Measurements from ENCODE around the gene CPED1.
"Not testable (repeated sequence)": the region's sequence is repeated elsewhere in the genome, so short reads cannot be mapped to it uniquely, and the experiment has no call there.

Gene CPED1

DNA sequence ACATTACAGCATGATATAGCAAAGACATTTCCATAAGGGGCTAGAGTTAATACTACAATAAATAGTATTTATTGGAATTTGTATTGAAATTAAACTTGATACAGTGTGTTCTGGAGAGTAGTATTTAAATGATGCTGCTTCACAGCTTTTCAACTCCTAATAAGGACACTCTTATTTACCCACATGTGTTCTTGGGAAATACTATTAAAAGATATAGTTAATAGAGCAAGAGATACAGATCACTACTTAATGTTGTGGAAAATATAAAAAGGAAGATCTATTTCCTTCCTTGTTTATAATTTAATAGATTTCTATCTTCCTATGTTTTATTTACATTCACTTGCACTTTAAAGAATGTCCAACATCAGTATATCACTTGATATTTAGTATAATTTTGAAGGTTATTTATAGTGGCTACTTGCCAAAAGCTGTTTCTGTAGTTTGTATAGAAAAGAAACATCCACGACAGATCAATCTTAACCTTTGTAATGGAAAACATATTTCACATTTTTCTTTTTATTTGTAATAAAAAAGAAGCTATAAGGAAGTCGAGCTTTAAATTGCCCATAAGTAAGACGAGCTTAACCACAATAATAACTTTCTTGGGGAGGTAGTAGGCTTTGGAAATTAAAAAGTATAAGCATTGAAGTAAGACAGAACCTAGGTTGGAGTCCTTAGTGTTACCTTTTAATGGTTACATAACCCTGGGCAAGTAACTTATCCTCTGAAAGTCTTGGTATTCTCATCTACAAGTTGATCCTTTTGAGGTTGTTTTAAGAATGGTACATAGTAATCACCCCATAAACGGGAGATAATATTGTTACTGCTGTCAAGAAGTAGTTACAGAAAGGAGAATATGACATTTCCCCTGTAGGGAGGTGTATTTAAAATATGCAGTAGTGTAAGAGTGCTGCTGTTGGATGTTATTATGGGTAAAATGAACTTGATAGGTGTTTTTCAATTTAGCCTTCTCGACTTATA, 32.8 kb downstream of the CPED1 start:
- no peak for DNase-seq

DNA sequence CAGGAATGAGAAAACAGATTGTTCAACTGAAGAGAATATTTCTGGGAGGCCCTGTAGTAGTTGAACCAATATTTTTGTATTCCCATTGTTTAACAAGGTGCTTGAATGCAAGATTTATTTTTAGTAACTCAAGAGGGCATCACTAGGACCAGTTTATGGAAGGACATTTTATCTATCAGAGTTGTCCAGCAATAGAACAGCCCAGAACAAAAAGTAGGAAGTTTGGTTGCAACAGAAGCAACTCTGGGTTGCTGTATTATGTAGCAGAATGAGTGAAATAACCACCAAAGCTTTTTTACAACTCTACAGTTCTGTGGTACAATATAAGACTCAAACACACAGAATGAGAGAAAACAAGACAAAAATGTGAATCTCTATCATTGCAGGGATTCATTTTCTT, 34.7 kb downstream of the CPED1 start:
- no peak for DNase-seq

DNA sequence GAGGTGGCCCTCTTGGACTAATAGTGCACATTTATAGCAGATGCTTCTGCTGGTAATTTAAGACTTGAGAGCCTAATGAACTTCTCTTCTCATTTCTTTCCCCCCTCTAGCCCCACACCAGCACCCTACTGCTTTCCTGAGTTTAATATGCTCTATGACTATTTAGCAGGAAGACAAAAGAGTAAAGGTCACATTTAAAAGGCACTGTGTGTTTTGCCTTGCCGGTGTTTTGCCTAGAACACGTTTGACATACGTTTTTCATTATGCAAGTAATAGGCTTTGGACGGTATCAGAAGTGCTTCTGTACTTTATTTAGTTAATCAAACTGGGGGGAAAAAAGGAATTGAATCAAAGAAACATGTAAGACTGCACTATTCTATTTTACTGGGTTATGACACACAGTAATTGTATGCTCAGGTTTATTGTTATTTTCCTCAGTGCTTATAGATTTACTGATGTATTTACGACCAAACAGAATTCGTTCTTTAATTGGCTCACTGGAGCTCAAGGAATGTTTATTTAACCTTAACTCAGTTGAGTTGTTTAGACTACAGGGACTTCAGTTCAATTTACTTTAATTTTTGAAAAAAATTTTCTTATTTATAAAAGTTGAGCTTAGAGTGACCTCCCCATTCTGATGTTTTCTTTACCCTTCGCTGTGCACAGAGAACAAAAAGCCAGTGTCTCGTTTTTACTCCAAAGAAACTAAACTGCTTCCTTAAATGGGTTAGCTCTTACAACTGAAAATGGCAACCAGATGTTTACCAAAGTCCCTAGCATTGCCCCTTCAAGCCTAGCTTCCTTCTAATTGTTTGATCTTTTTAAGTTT, 35.4 kb downstream of the CPED1 start:
- DNase-seq, result no peak

DNA sequence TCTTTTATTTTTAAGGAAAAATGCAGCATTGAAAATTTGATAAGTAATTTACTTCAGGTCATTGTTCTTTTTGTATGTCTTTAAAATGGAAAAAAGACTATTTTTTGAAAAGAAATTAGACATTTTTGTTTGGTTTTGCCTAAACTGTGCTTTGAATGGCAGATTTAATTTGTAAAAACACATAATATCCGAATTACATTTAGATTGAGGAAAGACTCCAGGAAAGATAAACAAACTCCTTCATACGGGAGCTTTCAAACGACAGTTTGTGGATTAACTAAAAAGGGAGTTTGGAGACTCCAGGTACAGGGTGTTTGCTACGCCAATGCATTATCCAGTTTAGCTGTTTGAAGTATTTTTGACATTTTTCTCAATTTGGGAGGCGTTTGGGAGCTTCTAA, 36.1 kb downstream of the CPED1 start:
- no peak for DNase-seq

DNA sequence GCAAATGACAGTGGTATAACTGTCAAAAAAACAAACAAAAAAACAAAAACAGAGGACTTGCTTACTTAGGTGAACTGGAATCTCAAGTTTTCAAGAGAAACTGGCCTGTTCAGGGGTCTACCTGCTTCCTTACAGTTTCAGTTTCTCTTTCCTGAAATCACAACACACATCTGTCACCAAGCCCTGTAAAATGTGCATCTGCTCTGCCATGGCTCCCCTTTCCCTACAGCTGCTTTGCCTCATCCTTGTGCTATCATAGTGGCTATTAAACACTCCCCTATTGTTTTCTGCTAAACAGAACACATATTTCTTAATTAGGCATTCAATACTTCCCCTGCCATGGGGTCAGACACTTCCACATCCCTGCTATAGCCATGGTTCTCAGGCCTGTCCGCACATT, 37.6 kb downstream of the CPED1 start:
- no peak for DNase-seq

DNA sequence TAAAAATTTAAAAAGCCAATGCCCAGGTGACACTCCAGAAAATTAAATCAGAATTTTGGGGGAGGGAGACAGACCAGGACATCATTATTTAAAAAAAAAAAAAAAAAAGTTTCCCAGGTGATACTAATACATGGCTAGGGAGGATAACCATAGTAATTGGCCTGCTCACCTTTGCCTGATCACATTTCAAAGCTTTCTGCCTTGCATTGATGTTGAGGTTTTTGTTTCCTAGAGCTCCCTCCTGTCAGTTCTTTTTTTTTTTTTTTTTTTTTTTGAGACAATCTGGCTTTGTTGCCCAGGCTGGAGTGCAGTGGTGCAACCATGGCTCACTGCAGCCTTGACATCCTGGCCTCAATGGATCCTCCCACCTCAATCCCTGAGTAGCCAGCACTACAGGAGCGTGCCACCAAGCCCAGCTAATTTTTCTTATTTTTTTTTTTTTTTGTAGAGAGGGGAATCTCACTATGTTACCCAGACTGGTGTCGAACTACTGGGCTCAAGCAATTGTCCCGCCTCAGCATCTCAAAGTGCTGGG, 38.1 kb downstream of the CPED1 start:
- no peak for DNase-seq

DNA sequence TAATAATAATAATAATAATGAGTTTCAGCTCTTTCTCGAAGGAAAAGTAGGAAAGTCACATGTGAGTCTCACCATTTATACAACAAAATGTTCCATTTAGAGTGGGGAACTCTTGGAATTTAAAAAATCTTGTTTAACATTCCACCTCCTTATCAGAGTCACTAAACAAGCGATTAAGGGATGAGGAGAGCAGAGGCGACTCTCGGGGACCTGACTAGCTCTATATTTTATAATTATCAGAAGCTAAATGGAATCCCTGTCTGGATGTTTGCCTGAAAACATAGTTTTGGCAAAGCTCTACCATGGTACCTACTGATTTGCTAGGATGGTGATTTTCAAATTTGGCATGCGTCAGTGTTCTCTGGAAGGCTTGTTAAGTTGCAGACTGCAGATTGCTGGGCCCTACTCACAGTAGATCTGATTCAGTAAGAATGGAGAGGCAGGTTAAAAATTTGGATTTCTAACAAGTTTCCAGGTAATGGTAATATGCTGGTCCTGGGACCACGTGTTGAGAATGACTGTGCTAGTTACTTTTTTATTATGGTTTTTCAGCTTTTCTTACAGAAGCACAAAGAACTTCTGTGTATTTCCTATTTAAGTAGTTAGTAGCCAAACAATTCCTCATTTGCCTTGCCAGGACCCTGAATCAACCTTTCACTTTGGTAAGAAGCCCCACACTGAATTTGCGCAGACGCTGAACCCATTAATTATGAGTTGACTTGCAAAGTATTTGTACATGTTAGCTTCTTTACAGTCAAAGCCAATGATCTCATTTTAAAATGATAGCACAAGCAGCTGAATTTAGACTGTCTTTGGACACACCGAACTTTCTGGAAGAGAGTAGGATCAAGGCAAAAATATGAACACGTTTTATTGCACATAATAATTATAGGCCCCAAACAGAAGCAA, 39.5 kb downstream of the CPED1 start:
- no peak for DNase-seq

DNA sequence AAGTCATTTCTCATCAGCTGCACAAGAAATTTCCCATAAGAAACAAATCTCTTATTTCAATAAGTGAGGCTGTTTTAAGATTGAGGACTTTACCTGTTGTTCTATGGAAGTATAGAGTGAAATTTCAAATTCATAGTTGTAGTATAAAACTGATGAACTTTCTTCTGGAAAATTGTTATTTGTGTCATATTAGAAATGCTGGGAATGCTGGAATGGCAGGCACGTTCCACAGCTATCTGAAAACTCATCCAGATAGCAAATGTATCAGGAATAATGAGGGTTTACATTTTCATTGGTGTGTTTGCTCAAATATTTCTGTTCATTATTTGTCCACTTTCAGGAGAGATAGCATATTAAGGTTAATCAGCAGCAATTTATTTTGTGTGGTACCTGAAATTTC, 40.8 kb downstream of the CPED1 start:
- DNase-seq, result no peak

DNA sequence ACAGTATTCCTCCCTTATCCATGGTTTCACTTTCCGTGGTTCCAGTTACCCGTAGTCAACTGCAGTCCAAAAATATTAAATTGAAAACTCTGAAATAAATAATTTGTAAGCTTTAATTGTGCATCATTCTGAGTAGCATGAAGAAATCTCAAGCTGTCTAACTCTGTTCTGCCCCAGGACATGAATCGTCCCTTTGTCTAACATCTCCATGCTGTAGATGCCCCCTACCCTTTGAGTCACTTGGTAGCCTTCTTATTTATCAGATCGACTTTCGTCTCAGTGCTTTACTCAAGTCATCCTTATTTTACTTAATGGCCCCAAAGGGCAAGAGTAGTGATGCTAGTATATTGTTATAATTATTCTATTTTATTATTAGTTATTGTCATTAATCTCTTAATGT, 41.8 kb downstream of the CPED1 start:
- no peak for DNase-seq

DNA sequence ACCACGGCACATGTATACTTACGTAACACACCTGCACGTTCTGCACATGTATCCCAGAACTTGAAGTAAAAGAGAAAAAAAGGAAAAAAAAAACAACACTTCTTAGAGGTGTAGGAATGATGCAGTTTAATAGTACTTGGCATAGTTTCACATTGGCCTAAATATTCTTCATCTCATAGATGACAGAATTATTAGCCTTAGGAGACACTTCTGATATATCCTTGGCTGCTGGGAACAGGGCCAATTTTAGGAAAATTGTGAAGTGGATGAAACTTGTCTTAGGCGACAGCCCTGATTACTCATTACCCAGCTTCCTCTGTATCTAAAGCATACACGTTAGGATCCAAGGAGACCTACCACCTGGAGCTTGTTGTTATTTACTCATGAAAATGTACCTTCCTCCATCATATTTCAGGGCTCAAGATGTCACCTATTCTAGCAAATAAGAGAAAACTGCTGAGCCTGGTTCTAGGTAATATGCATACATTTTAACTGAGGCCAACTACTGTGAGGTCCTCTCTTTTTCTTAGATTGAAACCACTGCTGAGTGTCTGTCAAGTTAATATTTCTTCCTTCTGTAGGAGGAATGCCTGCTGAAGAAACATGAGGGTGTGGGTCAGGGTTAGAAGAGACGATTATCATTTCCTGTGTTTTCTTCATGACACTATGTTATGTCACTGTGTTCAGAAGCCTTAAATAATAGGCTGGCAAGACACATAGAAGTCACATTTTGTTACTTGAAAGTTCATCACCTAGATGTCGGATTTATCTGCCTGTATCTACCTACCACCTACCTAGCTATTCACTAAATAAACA, 44.3 kb downstream of the CPED1 start:
- peak; percentile 2 for DNase-seq

DNA sequence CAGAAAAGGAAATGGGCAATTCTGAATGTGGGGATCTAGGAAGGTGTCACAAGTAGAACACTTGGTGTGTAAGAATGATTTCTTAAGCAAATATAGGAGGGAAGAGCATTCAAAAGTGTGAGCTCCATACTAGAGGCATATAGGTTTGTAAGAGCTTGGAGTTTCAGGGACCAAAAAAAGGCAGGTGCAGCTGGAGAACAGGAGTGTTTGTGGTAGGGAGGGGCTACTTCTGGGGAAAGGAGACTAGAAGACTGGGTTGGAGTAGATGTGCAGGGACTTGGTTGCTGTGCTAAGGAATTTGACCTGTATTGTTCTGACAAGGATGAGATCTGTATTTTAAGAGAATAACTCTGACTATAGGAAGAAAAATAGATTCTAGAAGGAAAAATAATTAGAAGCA, 46.4 kb downstream of the CPED1 start:
- DNase-seq, result no peak

DNA sequence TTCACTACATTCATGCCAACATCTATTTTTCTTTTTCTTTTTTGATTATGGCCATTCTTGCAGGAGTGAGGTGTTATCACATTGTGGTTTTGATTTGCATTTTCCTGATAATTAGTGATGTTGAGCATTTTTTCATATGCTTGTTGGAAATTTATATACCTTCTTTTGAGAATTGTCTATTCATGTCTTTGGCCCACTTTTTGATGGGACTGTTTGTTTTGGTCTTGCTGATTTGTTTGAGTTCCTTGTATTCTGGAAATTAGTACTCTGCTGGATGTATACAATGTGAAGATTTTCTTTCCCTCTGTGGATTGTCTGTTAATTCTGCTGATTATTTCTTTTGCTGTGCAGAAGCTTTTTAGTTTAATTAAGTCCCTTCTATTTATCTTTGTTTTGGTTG, 48.3 kb downstream of the CPED1 start:
- DNase-seq, result not testable (repeated sequence)

DNA sequence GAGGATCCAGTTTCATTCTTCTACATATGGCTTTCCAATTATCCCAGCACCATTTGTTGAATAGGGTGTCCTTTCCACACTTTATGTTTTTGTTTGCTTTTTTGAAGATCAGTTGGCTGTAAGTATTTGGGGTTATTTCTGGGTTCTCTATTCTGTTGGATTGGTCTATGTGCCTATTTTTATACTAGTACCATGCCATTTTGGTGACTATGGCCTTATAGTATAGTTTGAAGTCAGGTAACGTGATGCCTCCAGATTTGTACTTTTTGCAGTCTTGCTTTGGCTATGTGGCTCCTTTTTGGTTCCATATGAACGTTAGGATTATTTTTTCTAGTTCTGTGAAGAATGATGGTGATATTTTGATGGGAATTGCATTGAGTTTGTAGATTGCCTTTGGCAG, 48.8 kb downstream of the CPED1 start:
- not testable (repeated sequence) for DNase-seq

DNA sequence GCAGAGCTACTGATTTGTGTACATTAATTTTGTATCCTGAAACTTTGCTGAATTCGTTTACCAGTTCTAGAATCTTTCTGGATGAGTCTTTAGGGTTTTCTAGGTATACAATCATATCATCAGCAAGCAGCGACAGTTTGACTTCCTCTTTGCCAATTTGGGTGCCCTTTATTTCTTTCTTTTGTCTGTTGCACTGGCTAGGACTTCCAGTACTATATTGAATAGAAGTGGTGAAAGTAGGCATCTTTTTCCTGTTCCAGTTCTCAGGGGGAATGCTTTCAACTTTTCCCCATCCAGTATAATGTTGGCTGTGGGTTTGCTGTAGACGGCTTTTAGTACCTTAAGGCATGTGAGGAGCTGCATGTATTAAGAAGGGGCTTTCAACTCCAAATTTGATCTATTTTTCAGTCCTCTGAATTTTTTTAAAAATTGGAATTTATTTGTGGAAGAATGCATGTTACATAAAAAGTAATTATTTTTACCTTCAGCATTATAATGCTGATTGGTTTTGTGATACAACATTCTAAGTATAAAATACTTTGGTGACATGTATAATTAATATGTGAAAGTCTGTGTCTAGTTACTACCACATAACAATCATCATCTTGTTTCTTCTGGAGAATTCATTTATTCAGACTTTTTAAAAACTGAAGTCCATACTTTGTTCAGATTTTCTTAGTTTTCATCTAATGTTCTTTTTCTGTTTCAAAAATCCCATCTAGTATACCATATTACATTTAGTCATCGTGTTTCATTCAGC, 49.6 kb downstream of the CPED1 start:
- no peak for DNase-seq

DNA sequence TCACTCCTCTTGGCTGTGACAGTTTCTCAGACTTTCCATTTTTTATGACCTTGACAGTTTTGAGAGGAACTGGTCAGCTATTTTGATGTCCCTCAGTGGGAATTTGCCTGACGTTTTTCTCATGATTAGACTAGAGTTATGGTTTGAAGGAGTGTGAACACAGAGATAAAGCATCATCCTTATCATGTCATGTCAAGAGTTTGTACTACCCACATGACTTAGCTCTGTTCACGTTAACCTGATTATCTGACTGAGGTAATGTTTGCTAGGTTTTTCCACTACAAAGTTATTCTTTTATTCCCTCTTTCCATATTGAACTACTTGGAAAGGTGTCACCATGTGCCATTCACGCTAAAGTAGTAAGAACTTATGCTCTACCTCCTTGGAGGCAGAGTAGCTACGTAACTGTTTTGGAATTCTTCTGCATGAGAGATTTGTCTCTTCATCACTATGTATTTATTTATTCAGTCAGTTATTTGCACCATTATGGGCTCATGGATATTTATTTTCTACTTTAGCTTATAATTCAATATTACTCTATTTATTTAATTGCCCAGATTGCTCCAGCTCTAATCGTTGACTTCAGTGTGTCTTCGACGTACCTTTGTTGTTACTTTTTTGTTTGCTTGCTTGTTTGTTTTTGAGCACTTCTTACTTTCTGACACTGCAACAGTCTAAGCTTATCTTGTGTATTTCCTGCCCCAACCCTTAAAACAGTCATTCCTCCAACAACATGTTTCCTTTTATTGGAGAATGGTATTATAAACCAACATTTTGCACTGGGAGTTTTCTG, 50.4 kb downstream of the CPED1 start:
- no peak for DNase-seq

DNA sequence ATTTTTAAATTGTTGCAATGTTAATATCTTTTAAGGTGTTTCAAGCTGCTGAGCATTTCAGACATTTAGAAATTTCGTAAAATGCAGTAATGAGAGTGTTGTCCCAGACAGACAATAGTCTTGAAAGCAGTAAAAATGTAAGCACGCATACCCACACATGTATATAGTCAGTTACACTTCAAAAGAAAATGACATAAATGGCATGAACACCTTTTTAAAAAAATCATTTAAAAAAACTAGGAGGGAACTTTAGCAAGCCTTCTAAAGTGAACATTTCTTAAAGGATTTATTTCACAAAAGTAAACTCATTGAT, 51.0 kb downstream of the CPED1 start:
- no peak for DNase-seq

DNA sequence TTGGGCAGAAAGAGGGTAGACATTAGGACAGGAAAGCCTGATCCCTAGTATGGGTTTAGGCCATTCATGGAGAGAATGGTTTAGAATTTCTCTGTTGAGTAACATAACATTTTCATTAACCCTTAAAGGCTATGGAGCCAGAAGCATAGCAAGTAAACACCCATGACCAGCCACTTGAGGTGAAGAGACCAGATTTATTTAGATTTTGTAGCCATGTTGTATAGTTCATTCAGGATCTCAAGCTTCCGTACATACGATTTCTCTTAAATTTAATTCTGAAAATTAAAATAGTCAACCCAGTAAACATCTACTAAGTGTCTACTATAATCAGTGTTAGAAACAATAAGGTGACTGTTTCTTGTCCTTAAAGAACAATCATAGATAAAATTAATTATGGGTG, 51.5 kb downstream of the CPED1 start:
- no peak for DNase-seq

DNA sequence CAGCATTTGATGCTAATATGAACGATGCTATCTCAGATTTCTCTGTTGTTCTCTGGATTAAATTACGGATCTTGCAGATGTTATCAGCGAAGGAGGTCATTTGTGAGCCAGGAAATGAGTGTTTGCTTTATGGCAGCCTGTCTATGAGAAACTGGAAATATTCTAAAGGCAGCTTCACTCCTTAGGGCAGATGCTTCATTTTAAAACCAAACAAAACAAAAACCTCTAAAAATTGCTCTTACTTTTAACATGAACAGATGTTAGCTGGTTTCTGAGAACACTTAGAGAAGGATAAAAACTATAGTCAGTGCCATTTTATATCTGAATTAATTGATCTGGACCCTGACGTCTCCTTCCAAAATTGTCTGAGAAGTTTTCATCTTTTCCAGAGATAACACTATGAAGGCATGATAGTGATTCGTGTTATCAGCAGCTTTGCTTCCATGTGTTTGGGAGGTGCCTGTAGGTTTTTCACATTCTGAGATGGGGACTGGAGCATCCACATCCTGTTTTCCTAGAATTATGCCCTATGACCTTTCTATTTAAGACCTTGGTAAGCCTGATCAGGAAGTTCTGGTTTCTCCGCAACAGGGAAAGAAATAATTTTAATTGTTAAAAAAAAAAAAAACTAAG, 53.1 kb downstream of the CPED1 start:
- peak; percentile 36 for DNase-seq

DNA sequence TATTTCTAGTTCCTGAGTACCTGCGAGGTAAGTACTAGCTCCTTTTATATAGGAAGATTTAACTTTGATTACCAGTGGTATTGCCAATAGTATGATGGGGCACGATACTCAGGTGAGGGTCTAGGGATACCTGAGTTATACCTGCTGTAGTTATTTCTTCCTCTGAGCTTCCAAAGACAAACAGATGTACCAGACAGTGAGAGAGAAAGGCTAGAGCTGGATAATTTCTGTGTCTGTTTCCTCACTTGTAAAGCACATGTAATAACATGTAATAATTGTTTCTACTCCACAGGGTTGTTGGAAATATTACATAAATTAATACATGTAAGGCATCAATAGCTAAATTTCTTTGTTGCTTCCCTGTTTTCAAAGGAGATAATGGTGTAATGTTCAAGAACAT, 53.7 kb downstream of the CPED1 start:
- DNase-seq, result no peak

DNA sequence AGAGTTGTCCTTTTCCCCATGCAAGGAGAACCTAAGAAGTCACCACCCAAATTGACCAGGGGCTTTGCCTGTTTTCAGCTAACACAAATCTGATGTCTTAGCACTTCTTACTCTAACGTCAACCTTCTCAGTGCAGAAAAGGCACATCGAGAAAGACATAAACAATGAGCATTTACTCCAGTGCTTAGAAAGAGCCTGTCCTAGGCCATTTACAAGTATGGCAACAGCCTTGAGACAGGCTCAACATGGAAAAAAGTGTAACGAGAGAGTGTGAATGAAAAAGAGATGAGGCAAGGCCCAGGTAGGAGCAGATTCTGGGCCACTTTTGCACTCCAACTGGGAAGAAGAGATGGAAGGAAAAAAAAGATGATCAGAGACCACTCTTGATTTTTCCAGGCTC, 54.4 kb downstream of the CPED1 start:
- no peak for DNase-seq
